ENCODE results near the gene SELENOP. TPM values are rescaled to one million over a fixed set of nuclear protein-coding genes. Genes with fewer than 3 reads are reported as not detected.

SELENOP gene
- total and polyA plus RNA-seq, 2 donors (not counting 3 experiments of a cell fraction or from before 2014, with no cell fraction given): 0.22 to 1.5 TPM

DNA sequence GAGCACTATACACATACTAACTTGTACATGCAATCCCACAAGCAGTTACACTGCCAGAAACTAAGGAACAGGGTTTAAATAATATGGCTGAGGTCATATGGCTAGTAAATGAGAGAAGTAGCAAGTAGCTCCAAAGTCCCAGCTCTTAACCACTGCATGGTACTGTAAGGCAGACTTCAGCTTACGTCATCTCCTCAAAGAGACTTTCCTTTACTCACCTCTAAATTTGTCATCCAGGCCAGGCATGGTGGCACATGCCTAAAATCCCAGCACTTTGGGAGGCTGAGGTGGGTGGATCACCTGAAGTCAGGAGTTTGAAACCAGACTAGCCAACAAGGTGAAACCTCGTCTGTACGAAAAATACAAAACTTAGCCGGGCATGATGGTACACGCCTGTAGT lies 20.4 kb upstream of the SELENOP start:
- POLR2A ChIA-PET: no interaction called here
- BruUV-seq (replicated peaks): no TSS peak
- Histone ChIP-seq H3K27ac (ENCODE audit: insufficient read depth, low read depth, low read length) (no peak overlapping the region), H3K4me2 (ENCODE audit: insufficient read depth, low read length) (no peak overlapping the region), H4K20me1 (replicated peaks; ENCODE audit: control insufficient read depth, extremely low read depth, insufficient read depth, low read length) (no peaks in the 10 kb centered on the region), H2AFZ (ENCODE audit: low read depth, low read length) (no peak overlapping the region), H3K4me3 (replicated peaks in 1 of 3; ENCODE audit: insufficient read depth in 1 of 3, low read depth in 1 of 3, low read length in 3 of 3) (no peak overlapping the region), H3K9me3 (replicated peaks; ENCODE audit: control insufficient read depth, insufficient read depth, low read length) (no peaks in the 10 kb centered on the region), H3K9ac (replicated peaks; ENCODE audit: extremely low read depth, insufficient read depth, low read length) (no peak overlapping the region), H3K9me1 (replicated peaks; ENCODE audit: control insufficient read depth, extremely low read depth, insufficient read depth, low read length) (no peaks in the 10 kb centered on the region), H3K4me1 (ENCODE audit: control insufficient read depth, extremely low read depth, insufficient read depth, low read length) (no peaks in the 10 kb centered on the region), H3K79me2 (ENCODE audit: control insufficient read depth, insufficient read depth, low read length) (no peaks in the 10 kb centered on the region), H3K36me3 (ENCODE audit: control insufficient read depth in 2 of 2, extremely low read depth in 1 of 2, insufficient read depth in 2 of 2, low read length in 2 of 2) (no peaks in the 10 kb centered on the region), H3K27me3 (ENCODE audit: control insufficient read depth in 2 of 2, insufficient read depth in 2 of 2, low read length in 2 of 2) (no peaks in the 10 kb centered on the region)
- TF ChIP-seq, protein P1, sequence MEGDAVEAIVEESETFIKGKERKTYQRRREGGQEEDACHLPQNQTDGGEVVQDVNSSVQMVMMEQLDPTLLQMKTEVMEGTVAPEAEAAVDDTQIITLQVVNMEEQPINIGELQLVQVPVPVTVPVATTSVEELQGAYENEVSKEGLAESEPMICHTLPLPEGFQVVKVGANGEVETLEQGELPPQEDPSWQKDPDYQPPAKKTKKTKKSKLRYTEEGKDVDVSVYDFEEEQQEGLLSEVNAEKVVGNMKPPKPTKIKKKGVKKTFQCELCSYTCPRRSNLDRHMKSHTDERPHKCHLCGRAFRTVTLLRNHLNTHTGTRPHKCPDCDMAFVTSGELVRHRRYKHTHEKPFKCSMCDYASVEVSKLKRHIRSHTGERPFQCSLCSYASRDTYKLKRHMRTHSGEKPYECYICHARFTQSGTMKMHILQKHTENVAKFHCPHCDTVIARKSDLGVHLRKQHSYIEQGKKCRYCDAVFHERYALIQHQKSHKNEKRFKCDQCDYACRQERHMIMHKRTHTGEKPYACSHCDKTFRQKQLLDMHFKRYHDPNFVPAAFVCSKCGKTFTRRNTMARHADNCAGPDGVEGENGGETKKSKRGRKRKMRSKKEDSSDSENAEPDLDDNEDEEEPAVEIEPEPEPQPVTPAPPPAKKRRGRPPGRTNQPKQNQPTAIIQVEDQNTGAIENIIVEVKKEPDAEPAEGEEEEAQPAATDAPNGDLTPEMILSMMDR (IDR thresholded peaks at IDR 0.05; ENCODE audit: extremely low read depth in 1 of 2, insufficient read depth in 1 of 2, low read depth in 1 of 2, low read length in 2 of 2): no peak
- TF ChIP-seq MYC (IDR thresholded peaks at IDR 0.05; ENCODE audit: low read depth, low read length) (no peak), FOS (IDR thresholded peaks at IDR 0.05; ENCODE audit: borderline replicate concordance, insufficient read depth, low read length) (no peak), JUN (IDR thresholded peaks at IDR 0.05; ENCODE audit: borderline replicate concordance, insufficient read depth, insufficient read length, low read depth) (no peak), GATA2 (IDR thresholded peaks at IDR 0.05; ENCODE audit: insufficient read depth, insufficient read length, low read depth, low read length) (no peak), POLR2A (IDR thresholded peaks at IDR 0.05; ENCODE audit: low read depth, low read length) (no peak), EZH2 (IDR thresholded peaks at IDR 0.05; ENCODE audit: borderline replicate concordance, low read depth, low read length, severe bottlenecking) (no peak), POLR2AphosphoS5 (IDR thresholded peaks at IDR 0.05; ENCODE audit: insufficient read depth, low read depth, low read length) (no peak)
- TF ChIP-seq, protein P2, sequence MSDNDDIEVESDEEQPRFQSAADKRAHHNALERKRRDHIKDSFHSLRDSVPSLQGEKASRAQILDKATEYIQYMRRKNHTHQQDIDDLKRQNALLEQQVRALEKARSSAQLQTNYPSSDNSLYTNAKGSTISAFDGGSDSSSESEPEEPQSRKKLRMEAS (IDR thresholded peaks at IDR 0.05; ENCODE audit: insufficient read depth, insufficient read length): no peak
- DNase-seq (ENCODE audit: low read depth, low spot score) (no peak), FAIRE-seq (no peak)
- dilution Hi-C loops (cut with MboI; ENCODE audit: extremely low pct_ligation_motif_present, low sequenced_read_pairs): no loop called here
- CTCF ChIA-PET: interaction anchor here (1.4 kb wide), 1 partner anchor 87 kb away, joined by 4 read pairs; no protein-coding TSS in a partner anchor
- intact Hi-C loops (cut with micrococcal nuclease): no loop called here

Data from endothelial cell of umbilical vein (primary cell).